ENCODE data around the gene LRRC75A.

DNA sequence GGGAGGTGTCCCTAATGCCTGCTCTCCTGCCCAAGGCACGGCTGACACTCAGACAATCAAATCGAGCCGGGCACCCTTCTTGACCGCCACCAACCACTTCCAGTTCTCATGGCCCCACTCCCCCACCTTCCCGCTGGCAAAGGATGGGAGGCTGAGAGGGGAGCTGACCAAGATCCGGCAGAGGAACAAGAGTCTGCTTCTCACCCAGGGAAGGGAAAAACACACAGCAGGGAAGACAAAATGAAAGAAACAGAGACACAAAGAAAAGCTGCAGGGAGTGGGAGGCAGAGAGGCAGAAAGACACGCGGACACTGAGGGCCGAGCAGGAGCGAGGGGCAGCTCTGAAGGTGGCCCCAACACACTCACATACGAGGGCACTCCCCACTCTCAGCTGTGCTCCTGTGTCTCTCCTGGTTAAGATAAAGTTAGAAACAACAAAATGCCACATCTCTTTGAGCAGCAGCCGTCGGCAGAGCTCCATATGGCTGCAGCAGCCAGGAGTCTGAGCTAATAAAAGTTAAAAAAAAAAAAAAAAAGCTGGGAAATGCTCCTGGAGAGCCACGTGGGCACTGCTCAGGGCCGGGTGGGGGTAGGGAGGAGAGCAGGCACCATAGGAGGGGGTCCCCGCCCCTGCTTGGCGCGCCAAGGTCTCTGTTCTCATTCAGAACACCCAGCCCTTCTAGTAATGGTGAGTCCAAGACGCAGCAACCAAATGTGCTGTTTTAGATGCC lies 7.4 kb downstream of the LRRC75A start:
- TF ChIP-seq EZH2 (IDR thresholded peaks at IDR 0.05; ENCODE audit: low read length), result no peak
- TF ChIP-seq, protein P1, sequence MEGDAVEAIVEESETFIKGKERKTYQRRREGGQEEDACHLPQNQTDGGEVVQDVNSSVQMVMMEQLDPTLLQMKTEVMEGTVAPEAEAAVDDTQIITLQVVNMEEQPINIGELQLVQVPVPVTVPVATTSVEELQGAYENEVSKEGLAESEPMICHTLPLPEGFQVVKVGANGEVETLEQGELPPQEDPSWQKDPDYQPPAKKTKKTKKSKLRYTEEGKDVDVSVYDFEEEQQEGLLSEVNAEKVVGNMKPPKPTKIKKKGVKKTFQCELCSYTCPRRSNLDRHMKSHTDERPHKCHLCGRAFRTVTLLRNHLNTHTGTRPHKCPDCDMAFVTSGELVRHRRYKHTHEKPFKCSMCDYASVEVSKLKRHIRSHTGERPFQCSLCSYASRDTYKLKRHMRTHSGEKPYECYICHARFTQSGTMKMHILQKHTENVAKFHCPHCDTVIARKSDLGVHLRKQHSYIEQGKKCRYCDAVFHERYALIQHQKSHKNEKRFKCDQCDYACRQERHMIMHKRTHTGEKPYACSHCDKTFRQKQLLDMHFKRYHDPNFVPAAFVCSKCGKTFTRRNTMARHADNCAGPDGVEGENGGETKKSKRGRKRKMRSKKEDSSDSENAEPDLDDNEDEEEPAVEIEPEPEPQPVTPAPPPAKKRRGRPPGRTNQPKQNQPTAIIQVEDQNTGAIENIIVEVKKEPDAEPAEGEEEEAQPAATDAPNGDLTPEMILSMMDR (optimal IDR thresholded peaks at IDR 0.05 in 1 of 3, IDR thresholded peaks at IDR 0.05 in 1 of 3, conservative IDR thresholded peaks at IDR 0.05 in 1 of 3; ENCODE audit: extremely low read depth in 1 of 3, insufficient read depth in 2 of 3, low read length in 3 of 3), result no peak

Measured in keratinocyte (primary cell).